ENCODE measurements around the gene GRN. TPM values are rescaled to one million over a fixed set of nuclear protein-coding genes. Genes with fewer than 3 reads are reported as not detected.

Gene GRN
- total RNA-seq, 6 experiments from 2014 or later, result 186 to 249 (median 221) TPM

DNA sequence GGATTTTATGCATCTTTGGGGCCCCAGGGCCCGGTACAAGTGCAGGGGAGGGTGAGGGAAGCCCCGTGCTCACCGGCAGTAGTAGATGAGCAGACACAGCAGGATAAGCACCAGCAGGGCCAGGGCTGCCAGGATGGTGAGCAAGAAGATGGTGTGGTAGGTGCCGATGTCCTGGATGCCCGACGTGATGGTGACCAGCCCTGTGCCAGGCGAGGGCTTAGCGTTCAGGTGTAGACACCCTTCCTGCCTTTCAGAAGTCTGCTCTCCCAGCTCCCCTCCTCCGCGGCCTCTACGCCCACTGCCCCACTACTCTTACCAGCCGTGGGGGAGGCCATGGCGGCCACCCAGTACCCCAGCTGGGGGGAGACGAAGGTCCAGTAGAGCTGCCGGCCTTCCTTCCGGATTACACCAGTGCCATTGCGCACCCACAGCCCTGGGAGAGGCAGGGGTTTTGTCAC lies 10.6 kb downstream of the GRN start:
- no peaks in the 10 kb centered on the region for H3K9me3 Mint-ChIP-seq
- TF ChIP-seq, protein P1, sequence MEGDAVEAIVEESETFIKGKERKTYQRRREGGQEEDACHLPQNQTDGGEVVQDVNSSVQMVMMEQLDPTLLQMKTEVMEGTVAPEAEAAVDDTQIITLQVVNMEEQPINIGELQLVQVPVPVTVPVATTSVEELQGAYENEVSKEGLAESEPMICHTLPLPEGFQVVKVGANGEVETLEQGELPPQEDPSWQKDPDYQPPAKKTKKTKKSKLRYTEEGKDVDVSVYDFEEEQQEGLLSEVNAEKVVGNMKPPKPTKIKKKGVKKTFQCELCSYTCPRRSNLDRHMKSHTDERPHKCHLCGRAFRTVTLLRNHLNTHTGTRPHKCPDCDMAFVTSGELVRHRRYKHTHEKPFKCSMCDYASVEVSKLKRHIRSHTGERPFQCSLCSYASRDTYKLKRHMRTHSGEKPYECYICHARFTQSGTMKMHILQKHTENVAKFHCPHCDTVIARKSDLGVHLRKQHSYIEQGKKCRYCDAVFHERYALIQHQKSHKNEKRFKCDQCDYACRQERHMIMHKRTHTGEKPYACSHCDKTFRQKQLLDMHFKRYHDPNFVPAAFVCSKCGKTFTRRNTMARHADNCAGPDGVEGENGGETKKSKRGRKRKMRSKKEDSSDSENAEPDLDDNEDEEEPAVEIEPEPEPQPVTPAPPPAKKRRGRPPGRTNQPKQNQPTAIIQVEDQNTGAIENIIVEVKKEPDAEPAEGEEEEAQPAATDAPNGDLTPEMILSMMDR (IDR thresholded peaks at IDR 0.05), result no peak
- H3K4me1 Mint-ChIP-seq (ENCODE audit: low read depth), result peaks cover 5% of the 10 kb centered on the region; the same call in 1 of the 2 replicates
- no peak overlapping the region for H3K4me3 Mint-ChIP-seq
- peaks cover 12% of the 10 kb centered on the region for H3K27me3 Mint-ChIP-seq (ENCODE audit: insufficient read depth)
- DNase-seq, result no peak
- H3K27ac Mint-ChIP-seq, result no peak overlapping the region
- H3K36me3 Mint-ChIP-seq (ENCODE audit: low read depth), result peaks cover 4% of the 10 kb centered on the region; the same call in 1 of the 2 replicates

DNA sequence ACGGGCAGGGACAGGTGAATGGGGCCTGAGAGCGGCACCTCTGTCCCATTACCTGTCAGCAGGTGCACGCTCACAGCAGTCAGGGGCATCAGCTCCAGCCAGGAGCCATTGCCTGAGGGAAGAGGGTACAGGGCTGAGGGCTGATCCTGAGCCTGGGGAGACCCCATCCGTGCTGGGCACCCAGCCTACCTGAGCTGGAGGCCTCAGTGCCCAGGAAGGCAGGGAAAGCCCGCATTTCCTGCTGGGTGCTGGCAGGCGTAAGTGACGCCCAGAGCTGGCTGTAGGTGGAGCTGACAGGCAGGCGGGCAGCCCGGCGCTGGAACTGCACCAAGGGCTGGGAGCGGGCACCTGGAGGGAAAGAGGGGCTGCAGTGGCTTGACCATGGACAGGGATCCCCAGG lies 11.1 kb downstream of the GRN start:
- H3K9me3 Mint-ChIP-seq, result no peaks in the 10 kb centered on the region
- H3K27ac Mint-ChIP-seq, result no peak overlapping the region
- H3K4me1 Mint-ChIP-seq (ENCODE audit: low read depth), result peaks cover 11% of the 10 kb centered on the region; the same call in 1 of the 2 replicates
- H3K27me3 Mint-ChIP-seq (ENCODE audit: insufficient read depth), result peaks cover 13% of the 10 kb centered on the region
- no peak for DNase-seq
- peaks cover 4% of the 10 kb centered on the region; the same call in 1 of the 2 replicates for H3K36me3 Mint-ChIP-seq (ENCODE audit: low read depth)
- TF ChIP-seq, protein P1 (IDR thresholded peaks at IDR 0.05), result no peak
- no peak overlapping the region for H3K4me3 Mint-ChIP-seq

- Mint-ChIP-seq H3K27me3 (ENCODE audit: insufficient read depth) (peaks cover 13% of the 10 kb centered on the region), H3K4me1 (ENCODE audit: low read depth) (peaks cover 14% of the 10 kb centered on the region; the same call in 1 of the 2 replicates), H3K27ac (no peak overlapping the region), H3K36me3 (ENCODE audit: low read depth) (peaks cover under 1% of the 10 kb centered on the region; the same call in 1 of the 2 replicates), H3K4me3 (no peak overlapping the region), H3K9me3 (no peaks in the 10 kb centered on the region)
- TF ChIP-seq, protein P1 (IDR thresholded peaks at IDR 0.05), result no peak
- DNase-seq, result no peak
Measured at GRCh38 chr17:44358066-44358465, 13.0 kb downstream of the GRN start.

GRCh38 chr17:44359006-44359405 lies 13.9 kb downstream of the GRN start:
- TF ChIP-seq, protein P1 (IDR thresholded peaks at IDR 0.05), result no peak

GRCh38 chr17:44359458-44360143 lies 14.5 kb downstream of the GRN start:
- Mint-ChIP-seq H3K4me1 (ENCODE audit: low read depth) (peaks cover 14% of the 10 kb centered on the region; the same call in 1 of the 2 replicates), H3K9me3 (no peaks in the 10 kb centered on the region), H3K27ac (no peak overlapping the region), H3K4me3 (no peak overlapping the region), H3K36me3 (ENCODE audit: low read depth) (no peaks in the 10 kb centered on the region), H3K27me3 (ENCODE audit: insufficient read depth) (peaks cover 13% of the 10 kb centered on the region)
- no peak for DNase-seq
- TF ChIP-seq, protein P1 (IDR thresholded peaks at IDR 0.05), result no peak

More at GRCh38 chr17:44359006-44359405, 13.9 kb downstream of the GRN start:
- Mint-ChIP-seq H3K9me3 (no peaks in the 10 kb centered on the region), H3K27ac (no peak overlapping the region), H3K27me3 (ENCODE audit: insufficient read depth) (peaks cover 13% of the 10 kb centered on the region), H3K4me3 (no peak overlapping the region), H3K36me3 (ENCODE audit: low read depth) (no peaks in the 10 kb centered on the region), H3K4me1 (ENCODE audit: low read depth) (peaks cover 14% of the 10 kb centered on the region; the same call in 1 of the 2 replicates)
- DNase-seq, result no peak
